ENCODE measurements around the gene UNC50.

The UNC50 gene

DNA sequence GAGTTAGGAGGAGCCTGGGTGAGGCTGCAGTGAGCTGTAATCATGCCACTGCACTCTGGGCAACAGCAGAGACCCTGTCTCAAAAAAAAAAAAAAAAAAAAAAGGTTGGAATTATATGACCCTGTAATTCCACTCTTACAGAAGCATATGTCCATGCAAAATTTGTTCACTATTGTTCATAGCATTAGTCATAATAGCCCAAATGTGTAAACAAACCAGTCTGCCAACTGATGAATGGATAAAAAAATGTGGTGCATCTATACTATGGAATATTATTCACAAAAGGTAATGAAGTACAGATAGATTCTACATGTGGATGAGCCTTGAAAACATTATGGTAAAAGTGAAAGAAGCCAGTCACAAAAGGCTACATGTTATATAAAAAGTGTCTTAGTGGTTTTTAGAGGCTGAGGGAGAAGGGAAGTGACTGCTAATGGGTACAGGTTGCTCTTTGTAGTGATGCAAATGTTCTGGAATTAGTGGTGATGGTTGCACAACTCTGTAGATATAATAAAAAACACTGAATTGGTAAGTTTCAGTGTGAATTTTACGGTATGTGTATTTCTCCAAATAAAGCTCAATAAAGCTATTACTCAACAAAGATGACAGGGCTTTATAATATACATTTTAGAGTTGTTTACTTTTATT lies 9.5 kb upstream of the UNC50 start:
- no peaks in the 10 kb centered on the region for H3K27me3 ChIP-seq
- peaks cover 4 to 5% (median 4%) of the 10 kb centered on the region in 11 experiments; a peak in 14 of 22 replicates for H3K9me3 ChIP-seq (replicated peaks in 1 of 11)
- peaks cover 0 to 15% (median 0%) of the 10 kb centered on the region in 11 experiments; a peak in 6 of 22 replicates for H4K20me1 ChIP-seq
- H3K27ac ChIP-seq: no peak overlapping the region
- peaks cover 66 to 86% (median 70%) of the 10 kb centered on the region in 11 experiments for H3K36me3 ChIP-seq
- H3K9ac ChIP-seq: no peak overlapping the region
- H3K4me3 ChIP-seq: no peak overlapping the region
- peaks cover 0 to 6% (median 0%) of the 10 kb centered on the region in 10 experiments; a peak in 1 of 20 replicates for H3K4me1 ChIP-seq
- no peak for TF ChIP-seq Cebpa-rat (IDR thresholded peaks at IDR 0.05)
- no peak overlapping the region for H3K4me2 ChIP-seq

DNA sequence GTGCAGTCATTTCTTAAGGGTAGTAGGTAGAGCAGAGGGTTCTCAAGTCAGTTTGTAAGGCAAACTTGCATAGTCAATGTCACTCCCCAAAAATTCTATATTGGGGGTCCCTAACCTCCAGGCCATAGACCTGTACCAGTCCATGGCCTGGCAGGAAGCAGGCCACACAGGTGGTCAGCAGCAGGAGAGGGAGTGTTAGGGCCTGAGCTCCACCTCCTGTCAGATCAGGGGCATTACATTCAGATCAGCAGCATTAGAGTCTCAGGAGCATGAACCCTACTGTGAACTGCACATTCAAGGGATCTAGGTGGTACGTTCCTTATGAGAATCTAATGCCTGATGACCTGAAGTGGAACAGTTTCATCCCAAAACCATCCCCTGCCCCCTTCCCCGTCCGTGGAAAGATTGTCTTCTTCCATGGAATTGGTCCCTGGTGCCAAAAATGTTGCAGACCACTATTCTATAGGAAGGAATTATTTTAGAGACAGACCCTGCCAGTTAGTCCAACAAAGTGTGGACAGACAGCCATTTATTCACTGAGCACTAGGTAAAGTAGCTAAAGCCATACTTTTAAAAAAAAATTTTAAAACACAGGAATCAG lies 6.8 kb upstream of the UNC50 start:
- no peak for TF ChIP-seq Cebpa-rat (IDR thresholded peaks at IDR 0.05)
- peaks cover 0 to 43% (median 12%) of the 10 kb centered on the region in 11 experiments; a peak in 9 of 22 replicates for H4K20me1 ChIP-seq
- no peak overlapping the region for H3K27ac ChIP-seq
- no peak overlapping the region for H3K4me3 ChIP-seq
- H3K4me2 ChIP-seq: no peak overlapping the region
- no peaks in the 10 kb centered on the region for H3K27me3 ChIP-seq
- no peaks in the 10 kb centered on the region for H3K9me3 ChIP-seq (replicated peaks in 1 of 11)
- peaks cover 5 to 14% (median 7%) of the 10 kb centered on the region in 10 experiments for H3K4me1 ChIP-seq
- H3K9ac ChIP-seq: no peak overlapping the region
- peaks cover 62 to 88% (median 72%) of the 10 kb centered on the region in 11 experiments for H3K36me3 ChIP-seq

DNA sequence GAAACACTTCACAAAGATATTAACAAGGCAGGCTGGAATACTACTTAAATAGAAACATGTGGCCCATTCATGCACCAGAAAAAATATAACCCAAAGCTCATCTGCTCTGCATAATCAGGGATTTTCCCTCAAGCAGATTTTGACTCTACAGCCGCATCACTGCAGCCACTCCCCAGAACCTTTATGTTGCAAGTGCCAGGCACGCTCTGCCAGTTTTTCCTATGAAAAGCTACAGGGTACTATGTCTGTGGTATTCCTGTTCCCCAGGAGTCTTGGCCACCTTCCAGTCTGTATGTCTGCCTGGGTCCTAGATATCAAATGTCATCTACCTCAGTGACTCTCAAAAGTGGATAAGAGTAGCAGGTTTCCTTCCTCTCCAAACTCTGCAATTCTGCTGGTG lies 3.8 kb upstream of the UNC50 start:
- H3K4me1 ChIP-seq: peaks cover 20 to 28% (median 23%) of the 10 kb centered on the region in 10 experiments
- no peak overlapping the region for H3K27ac ChIP-seq
- H3K27me3 ChIP-seq: no peaks in the 10 kb centered on the region
- no peak overlapping the region for H3K4me3 ChIP-seq
- peaks cover 39 to 59% (median 47%) of the 10 kb centered on the region in 11 experiments for H3K36me3 ChIP-seq
- H3K4me2 ChIP-seq: no peak overlapping the region
- TF ChIP-seq Cebpa-rat (IDR thresholded peaks at IDR 0.05): no peak
- no peaks in the 10 kb centered on the region for H3K9me3 ChIP-seq (replicated peaks in 1 of 11)
- no peak overlapping the region; a peak in 1 of 22 replicates for H3K9ac ChIP-seq
- peaks cover 0 to 46% (median 12%) of the 10 kb centered on the region in 11 experiments; a peak in 9 of 22 replicates for H4K20me1 ChIP-seq

DNA sequence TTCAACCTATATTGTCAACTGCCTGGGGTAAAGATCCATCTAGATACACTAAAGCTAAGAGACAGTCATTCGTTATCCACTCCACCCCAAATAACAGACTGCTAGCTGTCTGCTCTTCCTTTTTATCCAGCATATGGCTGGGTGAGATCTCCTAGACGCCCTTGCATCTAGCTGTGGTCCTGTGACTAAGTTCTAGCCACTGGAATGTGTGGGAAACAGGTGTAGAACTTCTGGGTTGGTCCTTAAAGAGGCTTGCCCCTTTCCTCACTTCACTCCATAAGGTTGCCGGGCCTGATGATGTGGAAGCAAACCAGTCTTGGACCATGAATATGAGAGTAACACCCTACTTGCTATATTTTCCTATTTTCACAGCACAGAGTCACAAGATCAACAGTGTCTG lies 3.3 kb upstream of the UNC50 start:
- peak overlapping the region in 2 of 11 experiments; percentile 1 to 21; a peak in 3 of 22 replicates for H3K9ac ChIP-seq
- TF ChIP-seq Cebpa-rat (IDR thresholded peaks at IDR 0.05): no peak
- peaks cover 34 to 59% (median 44%) of the 10 kb centered on the region in 11 experiments for H3K36me3 ChIP-seq
- H3K4me2 ChIP-seq: no peak overlapping the region
- peaks cover 0 to 46% (median 12%) of the 10 kb centered on the region in 11 experiments; a peak in 9 of 22 replicates for H4K20me1 ChIP-seq
- peaks cover 25 to 34% (median 29%) of the 10 kb centered on the region in 10 experiments for H3K4me1 ChIP-seq
- H3K27me3 ChIP-seq: no peaks in the 10 kb centered on the region
- no peak overlapping the region for H3K4me3 ChIP-seq
- no peaks in the 10 kb centered on the region for H3K9me3 ChIP-seq (replicated peaks in 1 of 11)
- H3K27ac ChIP-seq: no peak overlapping the region

DNA sequence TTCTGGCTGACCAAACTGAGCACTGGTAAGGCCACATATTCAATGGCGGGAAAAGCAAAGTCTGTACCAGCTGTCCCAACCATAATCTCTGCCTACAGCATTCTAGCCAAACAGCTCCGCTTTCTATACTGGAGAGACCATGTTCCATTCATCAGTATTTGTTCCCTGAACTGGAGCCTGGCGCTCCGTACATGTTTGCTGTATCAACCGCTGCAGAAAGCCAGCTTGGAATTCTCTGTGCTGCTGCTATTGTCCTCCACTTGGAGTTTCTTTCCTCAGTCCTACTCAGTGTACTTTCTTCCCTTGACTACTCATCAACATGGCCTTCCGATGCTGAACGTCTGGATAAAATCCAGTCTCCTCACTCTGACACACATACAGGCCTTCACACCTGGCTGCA lies 2.0 kb upstream of the UNC50 start:
- Histone ChIP-seq H4K20me1 (peaks cover 0 to 43% (median 11%) of the 10 kb centered on the region in 11 experiments; a peak in 9 of 22 replicates), H3K36me3 (peaks cover 30 to 59% (median 43%) of the 10 kb centered on the region in 11 experiments), H3K4me2 (peak overlapping the region; percentile 78 to 98 (median 96)), H3K4me3 (peak overlapping the region in 4 of 10 experiments; percentile 86 to 97 (median 92); a peak in 4 of 20 replicates), H3K9ac (peak overlapping the region in 6 of 11 experiments; percentile 90 to 99 (median 94); a peak in 8 of 22 replicates), H3K27ac (peak overlapping the region in 1 of 11 experiments; percentile 91; a peak in 2 of 22 replicates), H3K27me3 (no peaks in the 10 kb centered on the region), H3K9me3 (replicated peaks in 1 of 11) (no peaks in the 10 kb centered on the region), H3K4me1 (peaks cover 34 to 45% (median 40%) of the 10 kb centered on the region in 10 experiments)
- TF ChIP-seq Cebpa-rat (IDR thresholded peaks at IDR 0.05): no peak

DNA sequence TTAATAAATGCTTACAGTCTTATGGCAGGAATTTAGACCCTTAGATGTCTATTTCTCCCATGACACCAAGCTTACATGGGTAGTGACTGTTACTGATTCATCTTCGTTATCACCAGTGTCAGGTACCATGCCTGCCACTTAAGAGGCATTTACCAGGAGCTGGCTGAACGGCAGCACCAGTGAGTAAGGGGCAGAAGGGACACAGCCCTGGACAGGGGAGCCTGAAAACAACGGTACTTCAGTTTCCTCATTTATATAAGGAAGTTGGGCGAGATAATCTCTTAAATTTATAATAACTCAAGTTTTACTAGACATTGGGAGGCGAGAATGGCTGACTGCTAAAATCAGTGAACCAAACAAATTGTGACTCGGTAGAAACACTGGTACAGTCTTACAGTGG lies 1.3 kb upstream of the UNC50 start:
- peak overlapping the region; percentile 78 to 97 (median 88) for H3K4me3 ChIP-seq
- H3K4me1 ChIP-seq: peaks cover 34 to 46% (median 41%) of the 10 kb centered on the region in 10 experiments
- H3K27ac ChIP-seq: peak overlapping the region; percentile 90 to 99 (median 93); a peak in 21 of 22 replicates
- TF ChIP-seq Cebpa-rat (IDR thresholded peaks at IDR 0.05): no peak
- no peaks in the 10 kb centered on the region for H3K27me3 ChIP-seq
- peak overlapping the region; percentile 89 to 99 (median 94) for H3K9ac ChIP-seq
- H3K9me3 ChIP-seq (replicated peaks in 1 of 11): no peaks in the 10 kb centered on the region
- H3K4me2 ChIP-seq: peak overlapping the region; percentile 78 to 98 (median 96)
- peaks cover 26 to 57% (median 40%) of the 10 kb centered on the region in 11 experiments for H3K36me3 ChIP-seq
- H4K20me1 ChIP-seq: peaks cover 0 to 37% (median 7%) of the 10 kb centered on the region in 11 experiments; a peak in 8 of 22 replicates

DNA sequence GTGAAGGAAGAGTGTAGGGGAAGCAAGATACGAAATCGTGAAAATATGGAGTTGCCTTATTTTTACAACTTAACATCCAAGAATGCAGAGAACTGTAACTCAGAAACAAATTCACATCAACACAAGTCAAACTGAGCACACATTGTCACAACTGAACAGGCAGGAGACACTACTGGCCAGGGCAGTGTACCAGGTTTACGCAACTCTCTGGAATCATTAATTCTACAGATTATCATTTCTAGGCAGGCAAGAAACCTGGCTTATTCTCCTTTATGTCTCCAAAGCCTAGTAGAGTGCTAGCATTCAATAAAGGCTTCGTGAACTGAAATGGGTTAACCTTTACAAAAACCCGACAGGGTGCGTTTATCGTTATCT lies 661 bp upstream of the UNC50 start:
- peak overlapping the region; percentile 78 to 98 (median 96) for H3K4me2 ChIP-seq
- H3K4me1 ChIP-seq: peaks cover 34 to 46% (median 41%) of the 10 kb centered on the region in 10 experiments
- no peaks in the 10 kb centered on the region for H3K27me3 ChIP-seq
- peak overlapping the region; percentile 78 to 97 (median 88) for H3K4me3 ChIP-seq
- H3K9me3 ChIP-seq (replicated peaks in 1 of 11): no peaks in the 10 kb centered on the region
- H3K27ac ChIP-seq: peak overlapping the region; percentile 90 to 99 (median 93)
- H3K9ac ChIP-seq: peak overlapping the region; percentile 89 to 99 (median 94)
- peaks cover 0 to 31% (median 7%) of the 10 kb centered on the region in 11 experiments; a peak in 7 of 22 replicates for H4K20me1 ChIP-seq
- TF ChIP-seq Cebpa-rat (IDR thresholded peaks at IDR 0.05): no peak
- peaks cover 26 to 57% (median 40%) of the 10 kb centered on the region in 11 experiments for H3K36me3 ChIP-seq

DNA sequence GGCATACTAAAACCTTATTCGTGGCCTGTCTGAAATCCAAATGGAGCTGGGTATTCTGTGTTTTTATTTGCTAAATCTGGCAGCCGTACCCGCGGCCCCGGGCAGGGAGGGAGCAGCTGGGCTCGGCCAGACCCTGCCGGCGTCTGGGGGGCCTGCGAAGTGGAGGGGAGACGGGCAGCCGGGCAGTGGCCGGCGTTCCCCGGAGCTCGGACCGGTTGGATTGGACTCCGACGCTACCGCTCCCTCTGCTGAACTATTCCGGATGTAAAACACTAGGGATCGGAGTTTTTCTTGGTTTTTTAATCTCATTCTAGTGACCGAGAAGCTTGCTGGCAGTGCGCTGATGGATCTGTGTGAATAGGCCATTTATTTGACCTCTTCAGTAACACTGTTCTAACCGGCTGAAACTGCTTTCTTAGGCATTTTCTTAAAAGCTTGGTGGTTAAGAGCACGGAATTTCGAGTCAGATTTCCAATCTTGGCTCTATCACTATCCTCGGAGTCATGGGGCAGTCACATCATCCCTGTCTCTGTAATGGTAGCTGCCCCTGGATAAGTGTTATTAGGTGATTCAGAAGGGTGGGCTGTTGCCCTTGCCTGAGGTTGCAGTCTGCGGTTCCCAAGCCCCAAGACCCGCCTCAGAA lies 694 bp downstream of the UNC50 start:
- H3K27me3 ChIP-seq: no peaks in the 10 kb centered on the region
- H4K20me1 ChIP-seq: peaks cover 0 to 37% (median 7%) of the 10 kb centered on the region in 11 experiments; a peak in 7 of 22 replicates
- peak overlapping the region; percentile 90 to 99 (median 93) for H3K27ac ChIP-seq
- no peaks in the 10 kb centered on the region for H3K9me3 ChIP-seq (replicated peaks in 1 of 11)
- H3K4me2 ChIP-seq: peak overlapping the region; percentile 89 to 98 (median 96)
- peaks cover 34 to 46% (median 41%) of the 10 kb centered on the region in 10 experiments for H3K4me1 ChIP-seq
- no peak for TF ChIP-seq Cebpa-rat (IDR thresholded peaks at IDR 0.05)
- peak overlapping the region; percentile 89 to 99 (median 94) for H3K9ac ChIP-seq
- peaks cover 28 to 58% (median 43%) of the 10 kb centered on the region in 11 experiments for H3K36me3 ChIP-seq
- peak overlapping the region; percentile 78 to 97 (median 88) for H3K4me3 ChIP-seq

Data from BLaER1 treated with 17β-estradiol and CSF1 and Interleukin-3, amounts not matched to agents 10 nM and 100 nM (cell line).